Pancreas (tissue), 10 donors: ENCODE data around the gene TMEM207. TPM values are rescaled to one million over a fixed set of nuclear protein-coding genes. Genes with fewer than 3 reads are reported as not detected.

ENCODE experiments used
- ATAC-seq, 4 donors: fragments of 200-7000 bp; cut with Tn5 transposase; one replicate each; pipeline versions ENCODE4 v1.8.0 to v1.9.1; 2020; ENCODE audit warnings: mild to moderate bottlenecking in 4 of 4, moderate library complexity in 4 of 4
- DNase-seq, 6 donors: peaks; one replicate each; pipeline ENCODE4 v3.0.0-alpha.2; 2020
- FAIRE-seq: peaks from 2 replicates; lab custom pipeline; 2012; peaks lifted over from hg19 to GRCh38; lab: Jason Lieb, UNC
- H3K27ac ChIP-seq, 4 donors: fragments of 200-600 bp; sonication (generic); 1 replicate in 3 of 4; 2 replicates in 1 of 4; pipeline versions ENCODE4 v1.5.0 to v1.8.0; 2020
- H3K27me3 ChIP-seq, 4 donors: fragments of 200-600 bp; one replicate each; pipeline ENCODE4 v1.8.0; 2021
- H3K36me3 ChIP-seq, 3 donors: fragments of 200-600 bp; sonication (generic) in 1 of 3; one replicate each; pipeline versions ENCODE4 v1.5.0 to v1.8.0; 2020 to 2021
- H3K4me1 ChIP-seq, 3 donors: fragments of 200-600 bp; one replicate each; pipeline ENCODE4 v1.8.0; 2021
- H3K4me3 ChIP-seq, 4 donors: fragments of 200-600 bp; sonication (generic) in 2 of 4; one replicate each; pipeline versions ENCODE4 v1.5.0 to v1.8.0; 2020 to 2021
- H3K9me3 ChIP-seq, 4 donors: fragments of 200-600 bp; one replicate each; pipeline ENCODE4 v1.8.0; 2021
- WGBS, 2 donors: extraction: QIAGEN DNeasy Blood & Tissue Kit; methylation state at CpG; one replicate each; pipeline ENCODE4 v1.1.7; 2013; 5-methylcytosine and 5-hydroxymethylcytosine counted together
- intact Hi-C, 3 donors: fragments of 100-400 bp; cut with DNase I; formaldehyde crosslinking; loops; one replicate each; pipeline versions ENCODE4 v1.11.1 to v1.14.2; 2022
- polyA plus RNA-seq, 2 donors: library from polyadenylated mRNA; stranded (reverse); fragments of 200-250 nt; gene quantifications; one replicate each; pipeline ENCODE4 v1.2.3, GENCODE V29; 2013
- total RNA-seq, 6 donors: library from RNA; stranded (reverse); fragmentation: NEBNext Ultra II Directional in 4 of 6; extraction: Animal tissue kit (Norgen Biotek cat#: 25700) in 4 of 6; gene quantifications; one replicate each; pipeline versions ENCODE4 v1.2.1 to v1.2.4, GENCODE V29; 2021 to 2023
- TF ChIP-seq, protein P1 (sequence below), 4 donors: fragments of 200-600 bp; sonication (generic) in 3 of 4; IDR thresholded peaks; one replicate each; pipeline versions ENCODE4 v1.5.0 to v1.8.0; 2021; ENCODE audit warnings: antibody characterized with exemption in 4 of 4
- donor health status: healthy with polysubstance abuse.
- donor health status: DM: no; HTN: no; CAD: no; lungs with moderate emphysema.
- donor health status: DM: no; HTN: no; CAD: no.
- donor health status: control.
- donor health status: control.
- donor health status: Bipolar disorder and iron deficiency.
- donor health status: DM: yes; HTN: yes; CAD: no.
- donor health status: DM: no; HTN: no; CAD: no.
- donor health status: DM: no; HTN: no; CAD: no.
- donor health status: DM: yes; HTN: yes; CAD: no.

Gene TMEM207
- total and polyA plus RNA-seq, 8 donors, result not detected

DNA sequence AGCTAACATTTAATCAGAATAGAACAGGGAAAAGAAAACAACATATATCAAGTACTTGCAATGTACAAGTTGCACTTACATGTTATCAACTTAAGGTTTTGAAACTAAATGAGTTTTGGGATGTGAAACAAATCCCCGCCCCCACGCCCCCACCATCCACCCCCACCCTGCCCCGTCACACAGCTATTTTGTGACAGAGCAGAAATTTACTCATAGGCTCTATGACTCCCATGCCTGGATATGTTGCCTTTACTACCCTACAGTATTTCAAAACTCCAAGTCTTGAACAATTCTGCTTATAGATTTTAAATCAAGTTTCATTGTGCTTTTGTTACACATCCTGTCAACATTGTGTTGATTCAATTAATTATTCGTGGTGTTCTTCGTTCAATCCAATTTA lies 46.1 kb upstream of the TMEM207 start:
- FAIRE-seq (no peak), ATAC-seq (no peak), DNase-seq (no peak)
- 75 to 85% methylated on average over 5 of the region's 5 CpGs for WGBS, 2 donors
- Histone ChIP-seq H3K27ac (no peak overlapping the region), H3K36me3 (no peaks in the 10 kb centered on the region), H3K4me3 (no peak overlapping the region), H3K4me1 (no peaks in the 10 kb centered on the region), H3K9me3 (no peaks in the 10 kb centered on the region), H3K27me3 (no peaks in the 10 kb centered on the region)
- intact Hi-C loops, result no loop called here
- TF ChIP-seq, protein P1, sequence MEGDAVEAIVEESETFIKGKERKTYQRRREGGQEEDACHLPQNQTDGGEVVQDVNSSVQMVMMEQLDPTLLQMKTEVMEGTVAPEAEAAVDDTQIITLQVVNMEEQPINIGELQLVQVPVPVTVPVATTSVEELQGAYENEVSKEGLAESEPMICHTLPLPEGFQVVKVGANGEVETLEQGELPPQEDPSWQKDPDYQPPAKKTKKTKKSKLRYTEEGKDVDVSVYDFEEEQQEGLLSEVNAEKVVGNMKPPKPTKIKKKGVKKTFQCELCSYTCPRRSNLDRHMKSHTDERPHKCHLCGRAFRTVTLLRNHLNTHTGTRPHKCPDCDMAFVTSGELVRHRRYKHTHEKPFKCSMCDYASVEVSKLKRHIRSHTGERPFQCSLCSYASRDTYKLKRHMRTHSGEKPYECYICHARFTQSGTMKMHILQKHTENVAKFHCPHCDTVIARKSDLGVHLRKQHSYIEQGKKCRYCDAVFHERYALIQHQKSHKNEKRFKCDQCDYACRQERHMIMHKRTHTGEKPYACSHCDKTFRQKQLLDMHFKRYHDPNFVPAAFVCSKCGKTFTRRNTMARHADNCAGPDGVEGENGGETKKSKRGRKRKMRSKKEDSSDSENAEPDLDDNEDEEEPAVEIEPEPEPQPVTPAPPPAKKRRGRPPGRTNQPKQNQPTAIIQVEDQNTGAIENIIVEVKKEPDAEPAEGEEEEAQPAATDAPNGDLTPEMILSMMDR (IDR thresholded peaks at IDR 0.05), result no peak

DNA sequence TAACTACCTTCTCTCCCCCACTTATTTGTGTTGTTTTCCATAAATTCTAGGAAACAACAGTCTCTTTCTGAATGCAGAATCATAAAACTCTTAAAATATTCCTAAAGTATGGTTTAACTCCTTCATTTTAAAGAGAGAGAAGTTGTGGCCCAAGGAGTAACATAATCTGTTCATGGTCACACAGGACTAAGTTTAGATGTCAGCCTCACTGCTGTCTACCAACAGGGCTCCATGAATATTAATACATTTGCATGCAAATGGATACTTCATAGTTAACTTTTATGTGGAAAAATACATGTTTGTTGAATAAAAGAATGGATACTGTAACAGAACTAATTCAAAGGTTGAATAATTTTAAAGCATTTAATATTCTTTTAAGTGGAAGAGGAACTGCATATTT lies 45.7 kb upstream of the TMEM207 start:
- no peaks in the 10 kb centered on the region for H3K36me3 ChIP-seq
- H3K9me3 ChIP-seq, result no peaks in the 10 kb centered on the region
- DNase-seq (no peak), ATAC-seq (no peak), FAIRE-seq (no peak)
- TF ChIP-seq, protein P1 (IDR thresholded peaks at IDR 0.05), result no peak
- no peaks in the 10 kb centered on the region for H3K4me1 ChIP-seq
- H3K4me3 ChIP-seq, result no peak overlapping the region
- no peaks in the 10 kb centered on the region for H3K27me3 ChIP-seq
- H3K27ac ChIP-seq, result no peak overlapping the region
- intact Hi-C loops, result no loop called here

DNA sequence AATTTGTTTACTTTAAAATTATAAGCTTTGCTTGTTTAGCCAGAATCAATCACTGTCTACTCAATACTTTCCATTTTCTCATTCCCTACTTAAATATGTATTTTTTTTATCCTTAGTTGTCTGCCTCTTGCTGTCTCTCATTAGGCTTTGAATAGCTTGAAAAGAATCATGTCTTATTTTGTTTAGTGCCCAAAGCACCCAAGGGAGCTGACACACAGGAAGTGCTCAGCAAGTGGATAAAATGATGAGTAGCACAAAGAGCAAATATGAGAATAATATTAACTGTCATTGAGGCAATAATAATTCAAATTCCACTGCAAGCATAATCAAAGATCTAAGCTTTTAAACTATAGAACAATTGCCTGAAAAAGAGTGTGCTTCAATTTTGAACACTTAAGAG lies 45.2 kb upstream of the TMEM207 start:
- no peaks in the 10 kb centered on the region for H3K27me3 ChIP-seq
- H3K9me3 ChIP-seq, result no peaks in the 10 kb centered on the region
- H3K4me3 ChIP-seq, result no peak overlapping the region
- TF ChIP-seq, protein P1 (IDR thresholded peaks at IDR 0.05), result no peak
- intact Hi-C loops, result no loop called here
- H3K4me1 ChIP-seq, result no peaks in the 10 kb centered on the region
- FAIRE-seq (no peak), ATAC-seq (no peak), DNase-seq (no peak)
- H3K36me3 ChIP-seq, result no peaks in the 10 kb centered on the region
- no peak overlapping the region for H3K27ac ChIP-seq

DNA sequence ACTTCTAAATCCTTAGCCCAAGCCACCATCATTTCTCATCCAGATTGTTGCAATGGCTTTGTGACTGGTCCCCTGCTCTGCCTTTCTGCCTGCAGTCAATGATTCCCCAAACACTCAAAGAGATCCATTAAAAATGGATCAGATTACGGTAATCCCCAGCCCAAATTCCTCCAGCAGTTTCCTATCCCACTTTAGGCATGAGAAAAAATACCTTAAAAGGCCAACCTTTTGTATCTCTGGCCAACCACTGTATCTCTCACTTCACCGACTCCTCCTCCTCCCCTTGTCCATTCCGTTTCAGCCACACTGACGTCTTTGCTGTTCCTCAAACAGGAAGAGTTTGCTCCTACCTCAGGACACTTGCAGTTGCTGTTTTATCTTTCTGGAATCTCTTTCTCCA lies 43.3 kb upstream of the TMEM207 start:
- Histone ChIP-seq H3K27ac (no peak overlapping the region), H3K4me1 (no peaks in the 10 kb centered on the region), H3K36me3 (no peaks in the 10 kb centered on the region), H3K9me3 (no peaks in the 10 kb centered on the region), H3K27me3 (no peaks in the 10 kb centered on the region), H3K4me3 (no peak overlapping the region)
- 88 to 89% methylated on average over 4 of the region's 4 CpGs for WGBS, 2 donors
- intact Hi-C loops, result no loop called here
- no peak for DNase-seq
- no peak for ATAC-seq
- TF ChIP-seq, protein P1 (IDR thresholded peaks at IDR 0.05), result no peak
- FAIRE-seq, result no peak

DNA sequence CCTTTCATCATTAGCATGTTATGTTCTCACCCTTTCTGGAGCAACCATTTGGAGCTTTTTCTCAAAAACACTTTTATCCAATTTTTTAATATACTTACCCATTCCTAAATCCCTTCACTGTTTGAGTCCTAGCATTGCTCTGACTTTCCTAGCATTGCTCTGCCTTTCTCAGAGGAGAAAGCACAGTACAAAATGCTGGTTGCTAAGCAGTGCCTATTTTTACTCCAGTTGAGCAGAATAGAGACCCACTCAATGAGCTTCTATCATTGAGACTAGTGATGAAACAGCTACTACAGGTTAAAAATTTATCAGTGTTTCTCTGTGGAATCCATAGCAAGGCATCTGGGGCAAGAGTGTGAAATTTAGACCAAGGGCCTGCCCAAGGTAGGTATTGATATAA lies 42.4 kb upstream of the TMEM207 start:
- FAIRE-seq, result no peak
- DNase-seq, result no peak
- Histone ChIP-seq H3K36me3 (no peaks in the 10 kb centered on the region), H3K27ac (no peak overlapping the region), H3K4me1 (no peaks in the 10 kb centered on the region), H3K4me3 (no peak overlapping the region), H3K9me3 (no peaks in the 10 kb centered on the region), H3K27me3 (no peaks in the 10 kb centered on the region)
- intact Hi-C loops, result no loop called here
- TF ChIP-seq, protein P1 (IDR thresholded peaks at IDR 0.05), result no peak
- ATAC-seq, result no peak
